NCI-H2107 (cell line): ENCODE data around the gene DIRAS3.
"Not testable (repeated sequence)": the region's sequence is repeated elsewhere in the genome, so short reads cannot be mapped to it uniquely, and the experiment has no call there.

Source experiments
- DNase-seq: peaks from one replicate; lab custom pipeline; 2025; lab: John Stamatoyannopoulos, UW

Gene DIRAS3

GRCh38 chr1:68049941-68050878 lies at the start of gene DIRAS3:
TSS of gene DIRAS3 (minus strand) at chr1:68050627. CDS start at chr1:68047297, 3,330 bp downstream.
- DNase-seq = no peak

GRCh38 chr1:68093737-68094136 lies 43.3 kb upstream of the DIRAS3 start:
- DNase-seq = no peak

- DNase-seq = no peak
Observed at GRCh38 chr1:68087184-68087583, 36.8 kb upstream of the DIRAS3 start.

- DNase-seq = no peak
Observed at GRCh38 chr1:68085752-68086151, 35.3 kb upstream of the DIRAS3 start.

- DNase-seq = no peak
Observed at GRCh38 chr1:68083686-68084085, 33.3 kb upstream of the DIRAS3 start.

GRCh38 chr1:68081775-68082283 lies 31.4 kb upstream of the DIRAS3 start:
- no peak for DNase-seq

GRCh38 chr1:68078647-68079046 lies 28.2 kb upstream of the DIRAS3 start:
- no peak for DNase-seq

- DNase-seq = no peak
Observed at GRCh38 chr1:68074472-68074871, 24.0 kb upstream of the DIRAS3 start.

GRCh38 chr1:68065766-68066165 lies 15.3 kb upstream of the DIRAS3 start:
- DNase-seq = no peak

GRCh38 chr1:68058053-68058452 lies 7.6 kb upstream of the DIRAS3 start:
- DNase-seq = not testable (repeated sequence)

- no peak for DNase-seq
Observed at GRCh38 chr1:68057564-68057963, 7.1 kb upstream of the DIRAS3 start.

- DNase-seq = no peak
Observed at GRCh38 chr1:68057050-68057449, 6.6 kb upstream of the DIRAS3 start.

GRCh38 chr1:68051475-68051874 lies 1.0 kb upstream of the DIRAS3 start:
- no peak for DNase-seq

- no peak for DNase-seq
Observed at GRCh38 chr1:68047659-68048026, 2.8 kb downstream of the DIRAS3 start.

GRCh38 chr1:68046885-68047658 lies 3.4 kb downstream of the DIRAS3 start:
- DNase-seq = no peak

- no peak for DNase-seq
Observed at GRCh38 chr1:68046423-68046822, 4.0 kb downstream of the DIRAS3 start.

GRCh38 chr1:68045511-68046180 lies 4.8 kb downstream of the DIRAS3 start:
- DNase-seq = no peak

- DNase-seq = no peak
Observed at GRCh38 chr1:68043443-68044090, 6.9 kb downstream of the DIRAS3 start.

GRCh38 chr1:68036946-68037345 lies 13.5 kb downstream of the DIRAS3 start:
- DNase-seq = no peak

- DNase-seq = no peak
Observed at GRCh38 chr1:68029444-68029843, 21.0 kb downstream of the DIRAS3 start.

GRCh38 chr1:68028566-68028965 lies 21.9 kb downstream of the DIRAS3 start:
- DNase-seq = no peak
